ENCODE measurements around the gene NPRL2.

NPRL2 gene

GRCh38 chr3:50373146-50374051 is 22.8 kb upstream of the NPRL2 start:
- in situ Hi-C loops (cut with MboI; ENCODE audit: low sequenced_read_pairs), result loop anchor here (25.0 kb wide), 1 partner anchor 164 kb away; no protein-coding TSS in a partner anchor

- in situ Hi-C loops (cut with MboI; ENCODE audit: low sequenced_read_pairs), result loop anchor here (25.0 kb wide), 1 partner anchor 165 kb away; no protein-coding TSS in a partner anchor
These were observed 21.8 kb upstream of the NPRL2 start for GRCh38 chr3:50372349-50372748.

GRCh38 chr3:50371133-50371685 is 20.6 kb upstream of the NPRL2 start:
- in situ Hi-C loops (cut with MboI; ENCODE audit: low sequenced_read_pairs), result loop anchor here (25.0 kb wide), 1 partner anchor 166 kb away; no protein-coding TSS in a partner anchor

GRCh38 chr3:50370594-50370993 is 20.0 kb upstream of the NPRL2 start:
- in situ Hi-C loops (cut with MboI; ENCODE audit: low sequenced_read_pairs), result loop anchor here (25.0 kb wide), 1 partner anchor 167 kb away; no protein-coding TSS in a partner anchor

- in situ Hi-C loops (cut with MboI; ENCODE audit: low sequenced_read_pairs), result loop anchor here (25.0 kb wide), 1 partner anchor 168 kb away; no protein-coding TSS in a partner anchor
These were observed 18.6 kb upstream of the NPRL2 start for GRCh38 chr3:50369012-50369670.

- in situ Hi-C loops (cut with MboI; ENCODE audit: low sequenced_read_pairs), result loop anchor here (25.0 kb wide), 1 partner anchor 171 kb away; no protein-coding TSS in a partner anchor
These were observed 15.3 kb upstream of the NPRL2 start for GRCh38 chr3:50365842-50366220.

- in situ Hi-C loops (cut with MboI; ENCODE audit: low sequenced_read_pairs), result loop anchor here (25.0 kb wide), 1 partner anchor 172 kb away; no protein-coding TSS in a partner anchor
These were observed 14.7 kb upstream of the NPRL2 start for GRCh38 chr3:50365080-50365841.

- in situ Hi-C loops (cut with MboI; ENCODE audit: low sequenced_read_pairs), result loop anchor here (25.0 kb wide), 1 partner anchor 173 kb away; no protein-coding TSS in a partner anchor
These were observed 14.1 kb upstream of the NPRL2 start for GRCh38 chr3:50364573-50365079.

GRCh38 chr3:50359760-50360110 is 9.2 kb upstream of the NPRL2 start:
- in situ Hi-C loops (cut with MboI; ENCODE audit: low sequenced_read_pairs), result loop anchor here (25.0 kb wide), 1 partner anchor 178 kb away; no protein-coding TSS in a partner anchor

- in situ Hi-C loops (cut with MboI; ENCODE audit: low sequenced_read_pairs), result loop anchor here (25.0 kb wide), 1 partner anchor 178 kb away; no protein-coding TSS in a partner anchor
These were observed 8.6 kb upstream of the NPRL2 start, which contains the start of gene TMEM115 for GRCh38 chr3:50358911-50359759. TMEM115 (minus strand) TSS chr3:50359521; CDS start chr3:50359063, 458 bp downstream.

GRCh38 chr3:50358355-50358910 is 7.9 kb upstream of the NPRL2 start:
- in situ Hi-C loops (cut with MboI; ENCODE audit: low sequenced_read_pairs), result loop anchor here (25.0 kb wide), 1 partner anchor 179 kb away; no protein-coding TSS in a partner anchor

GRCh38 chr3:50357481-50357880 is 6.9 kb upstream of the NPRL2 start:
- in situ Hi-C loops (cut with MboI; ENCODE audit: low sequenced_read_pairs), result loop anchor here (25.0 kb wide), 1 partner anchor 180 kb away; no protein-coding TSS in a partner anchor

- in situ Hi-C loops (cut with MboI; ENCODE audit: low sequenced_read_pairs), result loop anchor here (25.0 kb wide), 1 partner anchor 181 kb away; no protein-coding TSS in a partner anchor
These were observed 6.0 kb upstream of the NPRL2 start for GRCh38 chr3:50356553-50356952.

GRCh38 chr3:50355829-50356552 is 5.4 kb upstream of the NPRL2 start:
- in situ Hi-C loops (cut with MboI; ENCODE audit: low sequenced_read_pairs), result loop anchor here (25.0 kb wide), 1 partner anchor 181 kb away; no protein-coding TSS in a partner anchor

GRCh38 chr3:50354850-50355249 is 4.3 kb upstream of the NPRL2 start:
- in situ Hi-C loops (cut with MboI; ENCODE audit: low sequenced_read_pairs), result loop anchor here (25.0 kb wide), 1 partner anchor 182 kb away; no protein-coding TSS in a partner anchor

- in situ Hi-C loops (cut with MboI; ENCODE audit: low sequenced_read_pairs), result loop anchor here (25.0 kb wide), 1 partner anchor 183 kb away; no protein-coding TSS in a partner anchor
These were observed 3.7 kb upstream of the NPRL2 start for GRCh38 chr3:50354186-50354764.
